Measurements from ENCODE around the gene STXBP2.

GRCh38 chr19:7647156-7647555, 10.2 kb downstream of the STXBP2 start:
- TF ChIP-seq CTCF (IDR thresholded peaks at IDR 0.05) (no peak), EP300 (IDR thresholded peaks at IDR 0.05; ENCODE audit: borderline replicate concordance in 1 of 2, low read depth in 1 of 2, low read length in 1 of 2) (no peak), POLR2AphosphoS5 (IDR thresholded peaks at IDR 0.05; ENCODE audit: low read depth, low read length) (no peak), ZBTB33 (IDR thresholded peaks at IDR 0.05; ENCODE audit: borderline replicate concordance, low read depth) (no peak), TCF12 (IDR thresholded peaks at IDR 0.05) (no peak), RXRA (IDR thresholded peaks at IDR 0.05; ENCODE audit: borderline replicate concordance, low read depth) (no peak), EZH2phosphoT487 (IDR thresholded peaks at IDR 0.05; ENCODE audit: borderline replicate concordance, low read depth) (no peak), RCOR1 (IDR thresholded peaks at IDR 0.05; ENCODE audit: low read length) (no peak), GATA2 (CRISPR knock-in tag; IDR thresholded peaks at IDR 0.05) (no peak), MAX (IDR thresholded peaks at IDR 0.05; ENCODE audit: low read depth) (no peak)
